Kidney epithelial cell (primary cell): ENCODE measurements around the gene SYCN. TPM values are rescaled to one million over a fixed set of nuclear protein-coding genes. Genes with fewer than 3 reads are reported as not detected.
"Not testable (repeated sequence)": the region's sequence is repeated elsewhere in the genome, so short reads cannot be mapped to it uniquely, and the experiment has no call there.

Experiments used
- DNase-seq: peaks from one replicate; pipeline ENCODE4 v3.0.0-alpha.2; 2010; ENCODE audit warnings: low read depth
- H3K27me3 ChIP-seq: 2 replicates; pipeline ENCODE4 v1.6.0; 2011; ENCODE audit warnings: low read length; ENCODE audit not compliant: control insufficient read depth, insufficient read depth
- H3K36me3 ChIP-seq: 2 replicates; pipeline ENCODE4 v1.5.1; 2011; ENCODE audit warnings: low read length; ENCODE audit not compliant: control insufficient read depth, insufficient read depth
- H3K4me3 ChIP-seq: 2 replicates; pipeline ENCODE4 v1.5.1; 2011; ENCODE audit warnings: low read depth, mild to moderate bottlenecking, control low read depth, low read length
- total RNA-seq: library from RNA; depleted of rRNA; stranded (reverse); fragments of >200 nt; gene quantifications from 2 replicates; pipeline ENCODE4 v1.2.3, GENCODE V29; 2015
- TF ChIP-seq, protein P1 (sequence below): IDR thresholded peaks from 2 replicates; pipeline ENCODE4 v1.5.1; 2011; ENCODE audit warnings: mild to moderate bottlenecking, moderate library complexity, low read length, control low read depth, inconsistent platforms; ENCODE audit not compliant: insufficient read depth, poor library complexity, severe bottlenecking

Gene SYCN
- total RNA-seq, 1 donor from 2014 or later, result not detected

- no peak for DNase-seq
- Histone ChIP-seq H3K27me3 (no peaks in the 10 kb centered on the region), H3K4me3 (no peak overlapping the region), H3K36me3 (no peaks in the 10 kb centered on the region)
- TF ChIP-seq, protein P1, sequence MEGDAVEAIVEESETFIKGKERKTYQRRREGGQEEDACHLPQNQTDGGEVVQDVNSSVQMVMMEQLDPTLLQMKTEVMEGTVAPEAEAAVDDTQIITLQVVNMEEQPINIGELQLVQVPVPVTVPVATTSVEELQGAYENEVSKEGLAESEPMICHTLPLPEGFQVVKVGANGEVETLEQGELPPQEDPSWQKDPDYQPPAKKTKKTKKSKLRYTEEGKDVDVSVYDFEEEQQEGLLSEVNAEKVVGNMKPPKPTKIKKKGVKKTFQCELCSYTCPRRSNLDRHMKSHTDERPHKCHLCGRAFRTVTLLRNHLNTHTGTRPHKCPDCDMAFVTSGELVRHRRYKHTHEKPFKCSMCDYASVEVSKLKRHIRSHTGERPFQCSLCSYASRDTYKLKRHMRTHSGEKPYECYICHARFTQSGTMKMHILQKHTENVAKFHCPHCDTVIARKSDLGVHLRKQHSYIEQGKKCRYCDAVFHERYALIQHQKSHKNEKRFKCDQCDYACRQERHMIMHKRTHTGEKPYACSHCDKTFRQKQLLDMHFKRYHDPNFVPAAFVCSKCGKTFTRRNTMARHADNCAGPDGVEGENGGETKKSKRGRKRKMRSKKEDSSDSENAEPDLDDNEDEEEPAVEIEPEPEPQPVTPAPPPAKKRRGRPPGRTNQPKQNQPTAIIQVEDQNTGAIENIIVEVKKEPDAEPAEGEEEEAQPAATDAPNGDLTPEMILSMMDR, result no peak
Observed at GRCh38 chr19:39230096-39230764, 26.2 kb upstream of the SYCN start.

DNA sequence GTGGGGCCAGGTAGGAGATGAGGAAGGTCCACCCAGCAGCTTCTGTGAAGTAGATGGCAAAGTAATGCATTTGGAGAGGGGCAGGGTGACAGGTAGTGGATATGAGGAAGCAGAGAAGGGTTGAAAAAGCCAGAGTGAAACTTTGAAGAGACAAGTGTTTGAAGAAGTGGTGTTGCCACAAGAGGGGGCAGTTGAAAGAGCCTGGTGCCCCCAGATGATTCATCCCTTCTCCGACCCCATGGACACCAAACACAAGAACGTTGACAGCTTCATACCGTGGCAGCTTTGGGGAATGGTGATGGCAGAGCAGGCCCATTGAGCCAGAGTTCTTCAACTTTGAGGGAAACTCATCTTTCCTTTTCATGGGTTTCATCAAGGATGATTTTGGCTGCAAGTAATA is 20.8 kb upstream of the SYCN start:
- H3K27me3 ChIP-seq, result peaks cover 2% of the 10 kb centered on the region
- no peaks in the 10 kb centered on the region for H3K36me3 ChIP-seq
- no peak for DNase-seq
- H3K4me3 ChIP-seq, result no peak overlapping the region
- TF ChIP-seq, protein P1, result no peak

DNA sequence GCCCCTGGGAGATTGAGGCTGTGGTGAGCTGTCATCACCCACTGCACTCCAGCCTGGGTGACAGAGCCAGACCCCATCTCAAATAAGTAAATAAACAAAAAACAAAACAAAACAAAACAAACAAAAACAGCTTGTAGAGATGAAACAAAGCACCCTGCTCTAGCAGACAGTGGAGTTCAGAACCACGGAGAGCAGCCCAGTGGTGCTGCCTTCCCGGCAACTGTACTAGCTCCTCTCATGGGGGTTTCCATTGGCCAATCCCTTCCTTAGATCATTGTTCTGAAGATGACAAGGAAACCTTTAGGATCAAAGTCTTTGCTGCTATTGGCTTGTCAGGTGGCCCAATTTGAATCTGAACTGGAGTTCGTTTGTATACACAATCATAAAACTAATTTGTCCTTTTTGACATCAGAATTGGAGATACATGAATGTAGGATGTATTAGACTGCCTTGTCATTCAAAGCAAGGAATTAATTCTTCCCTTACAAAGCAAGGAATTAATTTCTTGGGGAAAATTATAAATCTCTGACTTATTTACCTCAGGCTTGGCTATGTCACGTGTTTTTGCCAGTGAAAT is 19.7 kb upstream of the SYCN start:
- DNase-seq, result no peak
- no peak overlapping the region for H3K4me3 ChIP-seq
- H3K27me3 ChIP-seq, result peaks cover 2% of the 10 kb centered on the region
- H3K36me3 ChIP-seq, result no peaks in the 10 kb centered on the region
- TF ChIP-seq, protein P1, result no peak

DNA sequence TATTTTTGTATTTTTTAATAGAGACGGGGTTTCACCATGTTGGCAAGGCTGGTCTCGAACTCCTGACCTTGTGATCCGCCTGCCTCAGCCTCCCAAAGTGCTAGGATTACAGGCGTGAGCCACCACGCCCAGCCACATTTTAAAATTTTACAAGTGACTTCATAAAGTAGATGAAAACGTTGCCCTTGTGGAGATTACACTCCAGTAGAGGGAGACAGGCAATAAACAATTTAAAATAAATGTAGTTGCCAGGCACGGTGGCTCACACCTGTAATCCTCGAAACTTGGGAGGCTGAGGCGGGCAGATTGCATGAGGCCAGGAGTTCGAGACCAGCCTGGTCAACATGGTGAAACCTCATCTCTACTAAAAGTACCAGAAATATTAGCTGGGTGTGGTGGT is 15.0 kb upstream of the SYCN start:
- not testable (repeated sequence) for H3K27me3 ChIP-seq, H3K36me3 ChIP-seq, H3K4me3 ChIP-seq, DNase-seq

GRCh38 chr19:39218230-39219007 is 14.4 kb upstream of the SYCN start:
- H3K36me3 ChIP-seq, result no peaks in the 10 kb centered on the region
- DNase-seq, result no peak
- peaks cover 4% of the 10 kb centered on the region for H3K27me3 ChIP-seq
- TF ChIP-seq, protein P1, result no peak
- no peak overlapping the region for H3K4me3 ChIP-seq

DNA sequence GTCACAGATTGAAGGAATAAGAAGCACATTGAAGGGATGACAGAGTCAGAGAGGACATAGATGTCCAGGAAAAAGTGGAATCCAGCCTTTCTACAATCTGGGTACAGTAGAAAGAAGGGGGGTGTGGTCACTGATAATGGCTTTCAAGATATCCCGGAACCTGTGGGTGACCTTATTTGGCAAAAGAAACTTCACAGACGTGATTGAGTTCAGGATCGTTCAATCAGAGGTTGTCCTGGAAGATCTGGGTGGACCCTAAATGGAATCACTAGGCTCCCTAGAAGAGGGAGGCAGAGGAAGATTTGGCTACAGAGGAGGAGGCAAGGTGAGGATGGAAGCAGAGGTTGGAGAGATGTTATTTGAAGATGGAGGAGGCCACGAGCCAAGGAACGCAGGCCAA is 13.0 kb upstream of the SYCN start:
- TF ChIP-seq, protein P1, result no peak
- no peak for DNase-seq

GRCh38 chr19:39215323-39215722 is 11.3 kb upstream of the SYCN start:
- not testable (repeated sequence) for H3K27me3 ChIP-seq, H3K36me3 ChIP-seq, H3K4me3 ChIP-seq

More for the DNA sequence above, 13.0 kb upstream of the SYCN start:
- H3K36me3 ChIP-seq, result no peaks in the 10 kb centered on the region
- no peak overlapping the region for H3K4me3 ChIP-seq
- peaks cover 4% of the 10 kb centered on the region for H3K27me3 ChIP-seq

More at GRCh38 chr19:39215323-39215722, 11.3 kb upstream of the SYCN start:
- DNase-seq, result not testable (repeated sequence)
